Pancreas (tissue), 10 donors: ENCODE data around the gene CLEC11A. TPM values are rescaled to one million over a fixed set of nuclear protein-coding genes. Genes with fewer than 3 reads are reported as not detected.
A peak's percentile ranks its signal among the peaks of the same experiment; 100 is the strongest.

Experiments used
- ATAC-seq, 4 donors: fragments of 200-7000 bp; cut with Tn5 transposase; one replicate each; pipeline versions ENCODE4 v1.8.0 to v1.9.1; 2020; ENCODE audit warnings: mild to moderate bottlenecking in 4 of 4, moderate library complexity in 4 of 4
- DNase-seq, 6 donors: peaks; one replicate each; pipeline ENCODE4 v3.0.0-alpha.2; 2020
- FAIRE-seq: peaks from 2 replicates; lab custom pipeline; 2012; peaks lifted over from hg19 to GRCh38; lab: Jason Lieb, UNC
- H3K27ac ChIP-seq, 4 donors: fragments of 200-600 bp; sonication (generic); 1 replicate in 3 of 4; 2 replicates in 1 of 4; pipeline versions ENCODE4 v1.5.0 to v1.8.0; 2020
- H3K27me3 ChIP-seq, 4 donors: fragments of 200-600 bp; one replicate each; pipeline ENCODE4 v1.8.0; 2021
- H3K36me3 ChIP-seq, 3 donors: fragments of 200-600 bp; sonication (generic) in 1 of 3; one replicate each; pipeline versions ENCODE4 v1.5.0 to v1.8.0; 2020 to 2021
- H3K4me1 ChIP-seq, 3 donors: fragments of 200-600 bp; one replicate each; pipeline ENCODE4 v1.8.0; 2021
- H3K4me3 ChIP-seq, 4 donors: fragments of 200-600 bp; sonication (generic) in 2 of 4; one replicate each; pipeline versions ENCODE4 v1.5.0 to v1.8.0; 2020 to 2021
- H3K9me3 ChIP-seq, 4 donors: fragments of 200-600 bp; one replicate each; pipeline ENCODE4 v1.8.0; 2021
- CTCF ChIP-seq, 4 donors: fragments of 200-600 bp; sonication (generic) in 3 of 4; IDR thresholded peaks; one replicate each; pipeline versions ENCODE4 v1.5.0 to v1.8.0; 2021; ENCODE audit warnings: antibody characterized with exemption in 4 of 4
- WGBS, 2 donors: extraction: QIAGEN DNeasy Blood & Tissue Kit; methylation state at CpG; one replicate each; pipeline ENCODE4 v1.1.7; 2013; 5-methylcytosine and 5-hydroxymethylcytosine counted together
- intact Hi-C, 3 donors: fragments of 100-400 bp; cut with DNase I; formaldehyde crosslinking; loops; one replicate each; pipeline versions ENCODE4 v1.11.1 to v1.14.2; 2022
- polyA plus RNA-seq, 2 donors: library from polyadenylated mRNA; stranded (reverse); fragments of 200-250 nt; gene quantifications; one replicate each; pipeline ENCODE4 v1.2.3, GENCODE V29; 2013
- total RNA-seq, 6 donors: library from RNA; stranded (reverse); fragmentation: NEBNext Ultra II Directional in 4 of 6; extraction: Animal tissue kit (Norgen Biotek cat#: 25700) in 4 of 6; gene quantifications; one replicate each; pipeline versions ENCODE4 v1.2.1 to v1.2.4, GENCODE V29; 2021 to 2023
- donor health status: healthy with polysubstance abuse.
- donor health status: DM: no; HTN: no; CAD: no; lungs with moderate emphysema.
- donor health status: DM: no; HTN: no; CAD: no.
- donor health status: control.
- donor health status: control.
- donor health status: Bipolar disorder and iron deficiency.
- donor health status: DM: yes; HTN: yes; CAD: no.
- donor health status: DM: no; HTN: no; CAD: no.
- donor health status: DM: no; HTN: no; CAD: no.
- donor health status: DM: yes; HTN: yes; CAD: no.

CLEC11A gene
- total and polyA plus RNA-seq, 8 donors, result 1.3 to 14.6 (median 4.1) TPM

- intact Hi-C loops, result no loop called here
- Histone ChIP-seq H3K27ac (no peak overlapping the region), H3K4me3 (no peak overlapping the region), H3K4me1 (no peaks in the 10 kb centered on the region), H3K9me3 (no peaks in the 10 kb centered on the region), H3K27me3 (peaks cover 0 to 3% (median 0%) of the 10 kb centered on the region in 4 donors), H3K36me3 (no peaks in the 10 kb centered on the region)
- ATAC-seq (no peak), DNase-seq (no peak), FAIRE-seq (no peak)
- WGBS, 2 donors, result 3 to 7% methylated on average over 22 to 23 of the region's 23 CpGs
- TF ChIP-seq CTCF (IDR thresholded peaks at IDR 0.05), result no peak
These were observed 29.8 kb upstream of the CLEC11A start for GRCh38 chr19:50693064-50693975.

GRCh38 chr19:50694815-50695145 lies 28.4 kb upstream of the CLEC11A start:
- H3K9me3 ChIP-seq, result no peaks in the 10 kb centered on the region
- H3K4me3 ChIP-seq, result no peak overlapping the region
- no peak for TF ChIP-seq CTCF (IDR thresholded peaks at IDR 0.05)
- no peak overlapping the region for H3K27ac ChIP-seq
- ATAC-seq, result no peak
- no peaks in the 10 kb centered on the region for H3K4me1 ChIP-seq
- intact Hi-C loops, result no loop called here
- H3K27me3 ChIP-seq, result peaks cover 0 to 3% (median 0%) of the 10 kb centered on the region in 4 donors
- FAIRE-seq, result no peak
- no peak for DNase-seq
- no peaks in the 10 kb centered on the region for H3K36me3 ChIP-seq
- WGBS, 2 donors, result 0 to 2% methylated on average over 8 to 51 of the region's 51 CpGs

GRCh38 chr19:50695251-50696093 lies 27.7 kb upstream of the CLEC11A start:
- H3K4me3 ChIP-seq, result no peak overlapping the region
- 0 to 2% methylated on average over 40 to 70 of the region's 81 CpGs for WGBS, 2 donors
- no peak for TF ChIP-seq CTCF (IDR thresholded peaks at IDR 0.05)
- FAIRE-seq (no peak), DNase-seq (peak in 1 of 6 donors; percentile 73), ATAC-seq (peak in 2 of 4 donors; percentile 84)
- no peaks in the 10 kb centered on the region for H3K9me3 ChIP-seq
- intact Hi-C loops, result no loop called here
- peaks cover 0 to 3% (median 0%) of the 10 kb centered on the region in 4 donors for H3K27me3 ChIP-seq
- H3K4me1 ChIP-seq, result no peaks in the 10 kb centered on the region
- H3K27ac ChIP-seq, result no peak overlapping the region
- H3K36me3 ChIP-seq, result no peaks in the 10 kb centered on the region

GRCh38 chr19:50696094-50696483 lies 27.1 kb upstream of the CLEC11A start:
- H3K9me3 ChIP-seq, result no peaks in the 10 kb centered on the region
- WGBS, 2 donors, result 47 to 57% methylated on average over 14 to 15 of the region's 15 CpGs
- no peak overlapping the region for H3K27ac ChIP-seq
- no peak overlapping the region for H3K4me3 ChIP-seq
- DNase-seq (no peak), FAIRE-seq (no peak), ATAC-seq (no peak)
- intact Hi-C loops, result no loop called here
- peaks cover 0 to 3% (median 0%) of the 10 kb centered on the region in 4 donors for H3K27me3 ChIP-seq
- no peaks in the 10 kb centered on the region for H3K4me1 ChIP-seq
- no peak for TF ChIP-seq CTCF (IDR thresholded peaks at IDR 0.05)
- no peaks in the 10 kb centered on the region for H3K36me3 ChIP-seq
